Measurements from ENCODE around the gene ADGRL1.

The ADGRL1 gene

GRCh38 chr19:14185158-14185557, 20.8 kb downstream of the ADGRL1 start:
- Histone ChIP-seq H3K4me3 (ENCODE audit: low read length in 2 of 2) (no peak overlapping the region), H2BK5ac (ENCODE audit: low read length) (no peak overlapping the region), H2AK5ac (ENCODE audit: low read depth, low read length) (no peak overlapping the region), H4K8ac (ENCODE audit: low read depth, low read length) (no peak overlapping the region), H3K23ac (ENCODE audit: low read depth, low read length, poor library complexity) (no peak overlapping the region), H3K18ac (ENCODE audit: low read length) (no peak overlapping the region), H3K9ac (ENCODE audit: low read depth, low read length, poor library complexity) (no peak overlapping the region), H3K4me2 (ENCODE audit: insufficient read depth, low read length, poor library complexity, severe bottlenecking) (no peak overlapping the region), H3K4ac (ENCODE audit: low read length) (no peak overlapping the region), H3K27ac (replicated peaks; ENCODE audit: low read length) (no peak overlapping the region), H3K9me3 (replicated peaks in 1 of 2; ENCODE audit: control insufficient read depth in 2 of 2, insufficient read depth in 1 of 2, low read depth in 1 of 2, low read length in 2 of 2) (no peaks in the 10 kb centered on the region), H4K91ac (ENCODE audit: low read depth, low read length, poor library complexity) (no peak overlapping the region), H2BK120ac (ENCODE audit: low read depth, low read length) (no peak overlapping the region), H3K14ac (ENCODE audit: low read length) (no peak overlapping the region), H2BK15ac (ENCODE audit: low read length) (no peak overlapping the region), H3K4me1 (ENCODE audit: control insufficient read depth in 2 of 2, insufficient read depth in 1 of 2, low read depth in 1 of 2, low read length in 2 of 2) (peaks cover 0 to 4% of the 10 kb centered on the region in 2 donors), H3K36me3 (replicated peaks in 1 of 2; ENCODE audit: control insufficient read depth in 2 of 2, insufficient read depth in 2 of 2, low read length in 2 of 2) (peaks cover 0 to 2% of the 10 kb centered on the region in 2 donors), H3K79me1 (ENCODE audit: low read depth, low read length) (peaks cover 13% of the 10 kb centered on the region), H3K27me3 (ENCODE audit: control insufficient read depth in 3 of 3, insufficient read depth in 3 of 3, low read depth in 1 of 3, low read length in 3 of 3) (no peaks in the 10 kb centered on the region), H2BK12ac (ENCODE audit: low read length) (no peak overlapping the region), H2AFZ (ENCODE audit: low read length) (no peak overlapping the region)
- no peak for DNase-seq (ENCODE audit: low spot score)
- WGBS, 2 donors (ENCODE audit: extremely low coverage in 2 of 2, insufficient read length in 2 of 2, insufficient replicate concordance in 1 of 2), result no CpG with 5 or more reads among the region's 5 CpGs

- H3K4me1 ChIP-seq (ENCODE audit: control insufficient read depth in 2 of 2, insufficient read depth in 1 of 2, low read depth in 1 of 2, low read length in 2 of 2), result peaks cover 0 to 4% of the 10 kb centered on the region in 2 donors
- no peak overlapping the region for H2BK12ac ChIP-seq (ENCODE audit: low read length)
- no peak overlapping the region for H4K91ac ChIP-seq (ENCODE audit: low read depth, low read length, poor library complexity)
- H4K8ac ChIP-seq (ENCODE audit: low read depth, low read length), result no peak overlapping the region
- H3K4ac ChIP-seq (ENCODE audit: low read length), result no peak overlapping the region
- peaks cover 13% of the 10 kb centered on the region for H3K79me1 ChIP-seq (ENCODE audit: low read depth, low read length)
- H3K9me3 ChIP-seq (replicated peaks in 1 of 2; ENCODE audit: control insufficient read depth in 2 of 2, insufficient read depth in 1 of 2, low read depth in 1 of 2, low read length in 2 of 2), result no peaks in the 10 kb centered on the region
- WGBS, 2 donors (ENCODE audit: extremely low coverage in 2 of 2, insufficient read length in 2 of 2, insufficient replicate concordance in 1 of 2), result no CpG with 5 or more reads among the region's 14 CpGs
- DNase-seq (ENCODE audit: low spot score), result no peak
- peak overlapping the region; percentile 89 for H2AK5ac ChIP-seq (ENCODE audit: low read depth, low read length)
- H2AFZ ChIP-seq (ENCODE audit: low read length), result no peak overlapping the region
- peak overlapping the region; percentile 60 for H3K9ac ChIP-seq (ENCODE audit: low read depth, low read length, poor library complexity)
- H3K14ac ChIP-seq (ENCODE audit: low read length), result peak overlapping the region; percentile 38
- H3K23ac ChIP-seq (ENCODE audit: low read depth, low read length, poor library complexity), result no peak overlapping the region
- H3K4me2 ChIP-seq (ENCODE audit: insufficient read depth, low read length, poor library complexity, severe bottlenecking), result no peak overlapping the region
- no peak overlapping the region for H3K27ac ChIP-seq (replicated peaks; ENCODE audit: low read length)
- peak overlapping the region; percentile 71 for H3K18ac ChIP-seq (ENCODE audit: low read length)
- H3K27me3 ChIP-seq (ENCODE audit: control insufficient read depth in 3 of 3, insufficient read depth in 3 of 3, low read depth in 1 of 3, low read length in 3 of 3), result no peaks in the 10 kb centered on the region
- H3K4me3 ChIP-seq (ENCODE audit: low read length in 2 of 2), result no peak overlapping the region
- no peaks in the 10 kb centered on the region for H3K36me3 ChIP-seq (replicated peaks in 1 of 2; ENCODE audit: control insufficient read depth in 2 of 2, insufficient read depth in 2 of 2, low read length in 2 of 2)
- H2BK5ac ChIP-seq (ENCODE audit: low read length), result peak overlapping the region; percentile 13
- no peak overlapping the region for H2BK15ac ChIP-seq (ENCODE audit: low read length)
- H2BK120ac ChIP-seq (ENCODE audit: low read depth, low read length), result no peak overlapping the region
Observed at GRCh38 chr19:14183741-14184350, 22.1 kb downstream of the ADGRL1 start.

- no peaks in the 10 kb centered on the region for H3K27me3 ChIP-seq (ENCODE audit: control insufficient read depth in 3 of 3, insufficient read depth in 3 of 3, low read depth in 1 of 3, low read length in 3 of 3)
- H4K8ac ChIP-seq (ENCODE audit: low read depth, low read length), result no peak overlapping the region
- H3K4me3 ChIP-seq (ENCODE audit: low read length in 2 of 2), result no peak overlapping the region
- peaks cover 5% of the 10 kb centered on the region in 2 donors for H3K36me3 ChIP-seq (replicated peaks in 1 of 2; ENCODE audit: control insufficient read depth in 2 of 2, insufficient read depth in 2 of 2, low read length in 2 of 2)
- H3K27ac ChIP-seq (replicated peaks; ENCODE audit: low read length), result no peak overlapping the region
- no peak overlapping the region for H2AFZ ChIP-seq (ENCODE audit: low read length)
- no peak overlapping the region for H2BK15ac ChIP-seq (ENCODE audit: low read length)
- no peak overlapping the region for H2BK12ac ChIP-seq (ENCODE audit: low read length)
- no peak overlapping the region for H2BK120ac ChIP-seq (ENCODE audit: low read depth, low read length)
- no peak overlapping the region for H3K14ac ChIP-seq (ENCODE audit: low read length)
- DNase-seq (ENCODE audit: low spot score), result no peak
- H2AK5ac ChIP-seq (ENCODE audit: low read depth, low read length), result no peak overlapping the region
- H3K4me2 ChIP-seq (ENCODE audit: insufficient read depth, low read length, poor library complexity, severe bottlenecking), result no peak overlapping the region
- H3K18ac ChIP-seq (ENCODE audit: low read length), result no peak overlapping the region
- WGBS, 2 donors (ENCODE audit: extremely low coverage in 2 of 2, insufficient read length in 2 of 2, insufficient replicate concordance in 1 of 2), result no CpG with 5 or more reads among the region's 8 CpGs
- no peak overlapping the region for H3K9ac ChIP-seq (ENCODE audit: low read depth, low read length, poor library complexity)
- no peak overlapping the region for H3K4ac ChIP-seq (ENCODE audit: low read length)
- H4K91ac ChIP-seq (ENCODE audit: low read depth, low read length, poor library complexity), result no peak overlapping the region
- peaks cover 13% of the 10 kb centered on the region for H3K79me1 ChIP-seq (ENCODE audit: low read depth, low read length)
- H2BK5ac ChIP-seq (ENCODE audit: low read length), result no peak overlapping the region
- H3K23ac ChIP-seq (ENCODE audit: low read depth, low read length, poor library complexity), result no peak overlapping the region
- no peaks in the 10 kb centered on the region for H3K9me3 ChIP-seq (replicated peaks in 1 of 2; ENCODE audit: control insufficient read depth in 2 of 2, insufficient read depth in 1 of 2, low read depth in 1 of 2, low read length in 2 of 2)
- peaks cover 0 to 4% of the 10 kb centered on the region in 2 donors for H3K4me1 ChIP-seq (ENCODE audit: control insufficient read depth in 2 of 2, insufficient read depth in 1 of 2, low read depth in 1 of 2, low read length in 2 of 2)
Observed at GRCh38 chr19:14182476-14182875, 23.5 kb downstream of the ADGRL1 start.

- Histone ChIP-seq H3K27me3 (ENCODE audit: control insufficient read depth in 3 of 3, insufficient read depth in 3 of 3, low read depth in 1 of 3, low read length in 3 of 3) (no peaks in the 10 kb centered on the region), H2AK5ac (ENCODE audit: low read depth, low read length) (no peak overlapping the region), H3K4me2 (ENCODE audit: insufficient read depth, low read length, poor library complexity, severe bottlenecking) (no peak overlapping the region), H4K8ac (ENCODE audit: low read depth, low read length) (no peak overlapping the region), H3K9ac (ENCODE audit: low read depth, low read length, poor library complexity) (no peak overlapping the region), H2BK15ac (ENCODE audit: low read length) (no peak overlapping the region), H3K18ac (ENCODE audit: low read length) (peak overlapping the region; percentile 28), H3K14ac (ENCODE audit: low read length) (no peak overlapping the region), H3K23ac (ENCODE audit: low read depth, low read length, poor library complexity) (no peak overlapping the region), H2BK5ac (ENCODE audit: low read length) (no peak overlapping the region), H3K9me3 (replicated peaks in 1 of 2; ENCODE audit: control insufficient read depth in 2 of 2, insufficient read depth in 1 of 2, low read depth in 1 of 2, low read length in 2 of 2) (no peaks in the 10 kb centered on the region), H4K91ac (ENCODE audit: low read depth, low read length, poor library complexity) (no peak overlapping the region), H3K4ac (ENCODE audit: low read length) (no peak overlapping the region), H2BK12ac (ENCODE audit: low read length) (no peak overlapping the region), H2AFZ (ENCODE audit: low read length) (no peak overlapping the region), H3K4me3 (ENCODE audit: low read length in 2 of 2) (no peak overlapping the region), H2BK120ac (ENCODE audit: low read depth, low read length) (no peak overlapping the region), H3K27ac (replicated peaks; ENCODE audit: low read length) (no peak overlapping the region), H3K4me1 (ENCODE audit: control insufficient read depth in 2 of 2, insufficient read depth in 1 of 2, low read depth in 1 of 2, low read length in 2 of 2) (peaks cover 0 to 4% of the 10 kb centered on the region in 2 donors), H3K36me3 (replicated peaks in 1 of 2; ENCODE audit: control insufficient read depth in 2 of 2, insufficient read depth in 2 of 2, low read length in 2 of 2) (peaks cover 10 to 11% of the 10 kb centered on the region in 2 donors), H3K79me1 (ENCODE audit: low read depth, low read length) (peaks cover 15% of the 10 kb centered on the region)
- WGBS, 2 donors (ENCODE audit: extremely low coverage in 2 of 2, insufficient read length in 2 of 2, insufficient replicate concordance in 1 of 2), result no CpG with 5 or more reads among the region's 6 CpGs
- DNase-seq (ENCODE audit: low spot score), result no peak
Observed at GRCh38 chr19:14181906-14182305, 24.1 kb downstream of the ADGRL1 start.
